CD4-positive, alpha-beta T cell treated with Interleukin-17A for 1 hour (primary cell): Measurements from ENCODE around the gene ORC1.
A peak's percentile ranks its signal among the peaks of the same experiment; 100 is the strongest.

Experiments
- DNase-seq: peaks from one replicate; pipeline ENCODE4 v3.0.0-alpha.2; 2020

Gene ORC1

GRCh38 chr1:52404116-52404974 lies at the start of gene ORC1, which contains the start of gene PRPF38A:
ORC1 (minus strand) TSS chr1:52404423; CDS start chr1:52402223, 2,200 bp downstream.
PRPF38A (plus strand) TSS chr1:52404602; CDS start chr1:52404750, 148 bp downstream.
- peak; percentile 97 for DNase-seq

GRCh38 chr1:52444463-52444862 lies 40.2 kb upstream of the ORC1 start:
- DNase-seq: no peak

- DNase-seq: no peak
Observed at GRCh38 chr1:52439976-52440375, 35.8 kb upstream of the ORC1 start.

GRCh38 chr1:52436817-52437216 lies 32.6 kb upstream of the ORC1 start:
- no peak for DNase-seq

GRCh38 chr1:52435650-52436049 lies 31.4 kb upstream of the ORC1 start:
- DNase-seq: no peak

GRCh38 chr1:52435211-52435610 lies 31.0 kb upstream of the ORC1 start:
- DNase-seq: no peak

GRCh38 chr1:52432807-52433206 lies 28.6 kb upstream of the ORC1 start:
- no peak for DNase-seq

- no peak for DNase-seq
Observed at GRCh38 chr1:52427152-52427551, 22.9 kb upstream of the ORC1 start.

- no peak for DNase-seq
Observed at GRCh38 chr1:52426371-52426770, 22.1 kb upstream of the ORC1 start.

GRCh38 chr1:52424813-52425212 lies 20.6 kb upstream of the ORC1 start:
- DNase-seq: peak; percentile 31

GRCh38 chr1:52424231-52424636 lies 20.0 kb upstream of the ORC1 start:
- DNase-seq: peak; percentile 81

GRCh38 chr1:52423771-52424170 lies 19.5 kb upstream of the ORC1 start:
- peak; percentile 89 for DNase-seq

- no peak for DNase-seq
Observed at GRCh38 chr1:52423055-52423454, 18.8 kb upstream of the ORC1 start.

GRCh38 chr1:52420713-52421112 lies 16.5 kb upstream of the ORC1 start:
- no peak for DNase-seq

GRCh38 chr1:52416811-52417210 lies 12.6 kb upstream of the ORC1 start:
- DNase-seq: no peak

- no peak for DNase-seq
Observed at GRCh38 chr1:52414942-52415341, 10.7 kb upstream of the ORC1 start.

- no peak for DNase-seq
Observed at GRCh38 chr1:52413410-52413989, 9.3 kb upstream of the ORC1 start.

GRCh38 chr1:52404975-52405338 lies 734 bp upstream of the ORC1 start:
- no peak for DNase-seq

- peak; percentile 65 for DNase-seq
Observed at GRCh38 chr1:52403566-52404115, 582 bp downstream of the ORC1 start.

- DNase-seq: no peak
Observed at GRCh38 chr1:52402860-52403240, 1.4 kb downstream of the ORC1 start.

GRCh38 chr1:52400131-52400530 lies 4.1 kb downstream of the ORC1 start:
- no peak for DNase-seq

GRCh38 chr1:52399629-52400028 lies 4.6 kb downstream of the ORC1 start:
- no peak for DNase-seq

- no peak for DNase-seq
Observed at GRCh38 chr1:52393174-52393573, 11.0 kb downstream of the ORC1 start.

- DNase-seq: no peak
Observed at GRCh38 chr1:52386458-52386857, 17.8 kb downstream of the ORC1 start.
